HCT116 (cell line): Measurements from ENCODE around the gene ACTN3. TPM values are rescaled to one million over a fixed set of nuclear protein-coding genes. Genes with fewer than 3 reads are reported as not detected.

ENCODE experiments used
- ATAC-seq: fragments of 200-7000 bp; cut with Tn5 transposase; 2 replicates; pipeline ENCODE4 v1.9.1; 2020; ENCODE audit warnings: mild to moderate bottlenecking, moderate library complexity
- BruUV-seq: library from RNA; stranded (reverse); fragments of 400-500 nt; replicated peaks from 2 replicates; lab custom pipeline; 2021; lab: Mats Ljungman, UMichigan
- CTCF ChIA-PET: fragments of 300-600 bp; sonication (Branson Sonifier 250); formaldehyde crosslinking; loops from one replicate; lab custom pipeline; 2021; ENCODE audit warnings: antibody characterized with exemption; lab: Charles Lee
- POLR2A ChIA-PET: fragments of 300-600, 350-600 bp; sonication (Branson Sonifier 250); formaldehyde crosslinking; loops from one replicate; lab custom pipeline; 2021; ENCODE audit warnings: antibody characterized with exemption; lab: Charles Lee
- RAD21 ChIA-PET, 2 experiments: fragments of 300-600 bp; sonication (Branson Sonifier 250); formaldehyde crosslinking; loops; one replicate each; lab custom pipeline; 2023; ENCODE audit warnings: low total read pairs in 2 of 2; ENCODE audit not compliant: uncharacterized antibody in 2 of 2, unreplicated experiment in 2 of 2, low non-redundant PET in 1 of 2; lab: Charles Lee
- DNase-seq: peaks from one replicate; pipeline ENCODE4 v3.0.0-alpha.2; 2010; ENCODE audit warnings: low read depth, low spot score
- H2AFZ ChIP-seq: fragments of 200-600 bp; shearing (Covaris generic), sonication (generic); 2 replicates; pipeline ENCODE4 v1.6.1; 2017; ENCODE audit warnings: low read depth, mixed run types, mixed read lengths, antibody characterized with exemption, low read length; ENCODE audit not compliant: poor library complexity, severe bottlenecking
- H3K27ac ChIP-seq: 2 replicates; pipeline ENCODE4 v1.5.1; 2012; ENCODE audit warnings: low read depth, low read length
- H3K27me3 ChIP-seq: fragments of 200-600 bp; sonication (generic); 2 replicates; pipeline ENCODE4 v1.6.1; 2016; ENCODE audit warnings: mixed run types, low read length, mixed read lengths; ENCODE audit not compliant: insufficient read depth
- H3K36me3 ChIP-seq, 2 experiments: fragments of 200-500 bp in 1 of 2; fragments of 200-600 bp in 1 of 2; sonication (Bioruptor generic) in 1 of 2; sonication (generic) in 1 of 2; 2 replicates each; pipeline versions ENCODE4 v1.5.1 to v1.6.1; 2014 to 2016; ENCODE audit warnings: low read length in 2 of 2, inconsistent platforms in 1 of 2, mixed read lengths in 1 of 2, mixed run types in 1 of 2; ENCODE audit not compliant: insufficient read depth in 2 of 2, control insufficient read depth in 1 of 2
- H3K4me1 ChIP-seq, 2 experiments: fragments of 200-600 bp in 1 of 2; sonication (generic) in 1 of 2; 2 replicates each; pipeline versions ENCODE4 v1.5.1 to v1.6.1; 2012 to 2017; ENCODE audit warnings: low read length in 2 of 2, inconsistent platforms in 1 of 2, mild to moderate bottlenecking in 1 of 2, mixed read lengths in 1 of 2, mixed run types in 1 of 2, moderate library complexity in 1 of 2; ENCODE audit not compliant: insufficient read depth in 2 of 2, control insufficient read depth in 1 of 2
- H3K4me2 ChIP-seq: fragments of 200-600 bp; sonication (generic); 2 replicates; pipeline ENCODE4 v1.6.1; 2017; ENCODE audit warnings: mixed run types, low read length, mixed read lengths
- H3K4me3 ChIP-seq, 2 experiments: fragments of 200-600 bp in 1 of 2; sonication (generic) in 1 of 2; replicated peaks in 1 of 2; 2 replicates each; pipeline ENCODE4 v1.5.1; 2011 to 2016; ENCODE audit warnings: low read length in 2 of 2, control low read depth in 1 of 2, low read depth in 1 of 2, mild to moderate bottlenecking in 1 of 2, mixed read lengths in 1 of 2, mixed run types in 1 of 2
- H3K79me2 ChIP-seq: fragments of 200-600 bp; sonication (generic); 2 replicates; pipeline ENCODE4 v1.6.1; 2017; ENCODE audit warnings: mild to moderate bottlenecking, mixed run types, low read length, moderate library complexity, mixed read lengths; ENCODE audit not compliant: insufficient read depth
- H3K9ac ChIP-seq: fragments of 200-600 bp; sonication (generic); 2 replicates; pipeline ENCODE4 v1.6.1; 2016; ENCODE audit warnings: low read length, mixed read lengths
- H3K9me2 ChIP-seq: fragments of 200-600 bp; sonication (generic), shearing (Covaris generic); 2 replicates; pipeline ENCODE4 v1.6.1; 2017; ENCODE audit warnings: mixed run types, mild to moderate bottlenecking, moderate library complexity; ENCODE audit not compliant: insufficient read depth
- H3K9me3 ChIP-seq, 2 experiments: fragments of 200-500 bp in 1 of 2; fragments of 200-600 bp in 1 of 2; sonication (Bioruptor generic) in 1 of 2; sonication (generic) in 1 of 2; 2 replicates each; pipeline ENCODE4 v1.6.1; 2014 to 2017; ENCODE audit warnings: low read length in 2 of 2, mixed read lengths in 2 of 2, inconsistent platforms in 1 of 2, low read depth in 1 of 2, mild to moderate bottlenecking in 1 of 2, mixed run types in 1 of 2, moderate library complexity in 1 of 2; ENCODE audit not compliant: control insufficient read depth in 1 of 2, insufficient read depth in 1 of 2
- H4K20me1 ChIP-seq: fragments of 200-600 bp; sonication (generic), shearing (Covaris generic); 2 replicates; pipeline ENCODE4 v1.6.1; 2017; ENCODE audit warnings: mixed run types, mild to moderate bottlenecking, moderate library complexity; ENCODE audit not compliant: insufficient read depth
- ATF3 ChIP-seq: IDR thresholded peaks from 2 replicates; pipeline ENCODE4 v1.6.1; 2012
- CBX3 ChIP-seq: IDR thresholded peaks from 2 replicates; pipeline ENCODE4 v1.6.1; 2012; ENCODE audit warnings: low read depth
- CEBPB ChIP-seq: IDR thresholded peaks from 2 replicates; pipeline ENCODE4 v1.6.1; 2012; ENCODE audit warnings: low read depth
- EGR1 ChIP-seq: IDR thresholded peaks from 2 replicates; pipeline ENCODE4 v1.6.1; 2012; ENCODE audit warnings: low read depth
- EZH2 ChIP-seq: fragments of 200-600 bp; sonication (generic); IDR thresholded peaks from 2 replicates; pipeline ENCODE4 v1.6.1; 2017; ENCODE audit warnings: antibody characterized with exemption, mixed run types
- EZH2phosphoT487 ChIP-seq: fragments of 200-600 bp; IDR thresholded peaks from 2 replicates; pipeline ENCODE4 v1.6.1; 2018; ENCODE audit warnings: antibody characterized with exemption, borderline replicate concordance
- FOSL1 ChIP-seq: IDR thresholded peaks from 2 replicates; pipeline ENCODE4 v1.6.1; 2012; ENCODE audit warnings: low read depth
- JUND ChIP-seq: IDR thresholded peaks from 2 replicates; pipeline ENCODE4 v1.6.1; 2012
- POLR2A ChIP-seq: IDR thresholded peaks from 2 replicates; pipeline ENCODE4 v1.7.0; 2011; ENCODE audit warnings: borderline replicate concordance; ENCODE audit not compliant: insufficient read depth, insufficient read length; ENCODE audit errors: extremely low read depth
- POLR2AphosphoS5 ChIP-seq: IDR thresholded peaks from 2 replicates; pipeline ENCODE4 v1.6.1; 2011; ENCODE audit warnings: mild to moderate bottlenecking, low read depth, low read length, moderate library complexity
- SIN3A ChIP-seq: IDR thresholded peaks from 2 replicates; pipeline ENCODE4 v1.6.1; 2012; ENCODE audit warnings: low read depth
- YY1 ChIP-seq: IDR thresholded peaks from 2 replicates; pipeline ENCODE4 v1.6.1; 2011; ENCODE audit warnings: low read length, low read depth, moderate library complexity, mild to moderate bottlenecking; ENCODE audit not compliant: insufficient replicate concordance; ENCODE audit errors: extremely low read depth
- ZBTB33 ChIP-seq: IDR thresholded peaks from 2 replicates; pipeline ENCODE4 v1.6.1; 2011; ENCODE audit warnings: mild to moderate bottlenecking, low read length, moderate library complexity; ENCODE audit not compliant: insufficient replicate concordance; ENCODE audit errors: extremely low read depth
- ZFX ChIP-seq: fragments of 450-650 bp; IDR thresholded peaks from 2 replicates; pipeline ENCODE4 v1.6.1; 2017
- ZNF274 ChIP-seq: fragments of 200-500 bp; sonication (Bioruptor generic); IDR thresholded peaks from 2 replicates; pipeline ENCODE4 v1.6.1; 2014; ENCODE audit warnings: mild to moderate bottlenecking, low read depth, low read length, inconsistent platforms
- intact Hi-C: fragments of 100-400 bp; cut with micrococcal nuclease; formaldehyde crosslinking; loops from 2 replicates; pipeline ENCODE4 v1.10.0; 2022
- total RNA-seq: library from RNA; stranded (reverse); gene quantifications from one replicate; pipeline ENCODE4 v1.2.1, GENCODE V29; 2021; ENCODE audit not compliant: unreplicated experiment
- TF ChIP-seq, protein P1 (sequence below), 3 experiments: fragments of 200-600 bp in 1 of 3; sonication (generic) in 1 of 3; IDR thresholded peaks in 2 of 3; conservative IDR thresholded peaks in 1 of 3; 2 replicates each; pipeline ENCODE4 v1.5.1; 2012 to 2017; ENCODE audit warnings: low read depth in 2 of 3, low read length in 2 of 3, antibody characterized with exemption in 1 of 3, borderline replicate concordance in 1 of 3, control low read depth in 1 of 3, mild to moderate bottlenecking in 1 of 3, mixed read lengths in 1 of 3, mixed run types in 1 of 3, moderate library complexity in 1 of 3; ENCODE audit not compliant: insufficient read depth in 1 of 3
- TF ChIP-seq, protein P2 (sequence below): IDR thresholded peaks from 2 replicates; pipeline ENCODE4 v1.6.1; 2012

The ACTN3 gene
- total RNA-seq, 1 experiment from 2014 or later, result not detected

DNA sequence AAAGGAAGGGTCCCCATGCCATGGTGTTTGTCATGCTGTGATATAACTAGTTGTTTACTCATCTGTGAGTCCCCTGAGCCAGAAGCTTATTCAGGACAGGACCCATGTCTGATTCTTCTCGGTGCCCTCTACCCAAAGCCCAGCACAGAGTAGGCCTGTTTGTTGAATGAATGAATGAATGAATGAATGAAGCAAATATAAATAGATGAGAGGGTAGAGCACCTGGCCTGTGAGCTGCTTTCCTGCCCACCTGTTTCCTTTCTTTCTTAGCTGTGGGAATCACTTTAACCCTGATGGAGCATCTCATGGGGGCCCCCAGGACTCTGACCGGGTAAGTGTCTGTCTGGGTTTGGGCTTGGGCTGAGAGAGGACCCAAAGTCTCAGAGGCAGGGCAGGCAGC is 53.5 kb downstream of the ACTN3 start:
- H3K27ac ChIP-seq, result no peak overlapping the region
- peaks cover 2 to 4% of the 10 kb centered on the region in 2 experiments; a peak in 1 of 4 replicates for H3K36me3 ChIP-seq
- no peak for DNase-seq
- no peaks in the 10 kb centered on the region for H3K9me2 ChIP-seq
- H3K4me1 ChIP-seq, result no peaks in the 10 kb centered on the region
- ChIA-PET POLR2A (interaction anchor here (0.8 kb wide), 1 partner anchor 38 kb away, joined by 3 read pairs; the partner anchor contains the start of gene RBM4), CTCF (no interaction called here), RAD21 (interaction anchor here in 1 of 2 experiments (0.7 kb wide), 1 partner anchor 78 kb away, joined by 3 read pairs; no protein-coding TSS in a partner anchor)
- H3K4me3 ChIP-seq, result no peak overlapping the region
- ATAC-seq, result no peak
- H4K20me1 ChIP-seq, result no peaks in the 10 kb centered on the region
- no peaks in the 10 kb centered on the region; the same call in 1 of the 2 replicates for H3K79me2 ChIP-seq
- no peak overlapping the region for H3K9ac ChIP-seq
- no peak for TF ChIP-seq ZFX
- TF ChIP-seq EGR1, result no peak
- no peak for TF ChIP-seq CBX3
- no peak for TF ChIP-seq SIN3A
- no peak for TF ChIP-seq ZBTB33
- TF ChIP-seq EZH2phosphoT487, result no peak
- TF ChIP-seq POLR2A, result no peak
- TF ChIP-seq YY1, result no peak
- no peak for TF ChIP-seq ATF3
- TF ChIP-seq CEBPB, result no peak
- TF ChIP-seq ZNF274, result no peak
- TF ChIP-seq FOSL1, result no peak
- TF ChIP-seq, protein P1, sequence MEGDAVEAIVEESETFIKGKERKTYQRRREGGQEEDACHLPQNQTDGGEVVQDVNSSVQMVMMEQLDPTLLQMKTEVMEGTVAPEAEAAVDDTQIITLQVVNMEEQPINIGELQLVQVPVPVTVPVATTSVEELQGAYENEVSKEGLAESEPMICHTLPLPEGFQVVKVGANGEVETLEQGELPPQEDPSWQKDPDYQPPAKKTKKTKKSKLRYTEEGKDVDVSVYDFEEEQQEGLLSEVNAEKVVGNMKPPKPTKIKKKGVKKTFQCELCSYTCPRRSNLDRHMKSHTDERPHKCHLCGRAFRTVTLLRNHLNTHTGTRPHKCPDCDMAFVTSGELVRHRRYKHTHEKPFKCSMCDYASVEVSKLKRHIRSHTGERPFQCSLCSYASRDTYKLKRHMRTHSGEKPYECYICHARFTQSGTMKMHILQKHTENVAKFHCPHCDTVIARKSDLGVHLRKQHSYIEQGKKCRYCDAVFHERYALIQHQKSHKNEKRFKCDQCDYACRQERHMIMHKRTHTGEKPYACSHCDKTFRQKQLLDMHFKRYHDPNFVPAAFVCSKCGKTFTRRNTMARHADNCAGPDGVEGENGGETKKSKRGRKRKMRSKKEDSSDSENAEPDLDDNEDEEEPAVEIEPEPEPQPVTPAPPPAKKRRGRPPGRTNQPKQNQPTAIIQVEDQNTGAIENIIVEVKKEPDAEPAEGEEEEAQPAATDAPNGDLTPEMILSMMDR (IDR thresholded peaks at IDR 0.05 in 2 of 3, conservative IDR thresholded peaks at IDR 0.05 in 1 of 3; ENCODE audit: borderline replicate concordance in 1 of 3, insufficient read depth in 1 of 3, low read depth in 2 of 3, low read length in 2 of 3), result no peak
- TF ChIP-seq, protein P2, sequence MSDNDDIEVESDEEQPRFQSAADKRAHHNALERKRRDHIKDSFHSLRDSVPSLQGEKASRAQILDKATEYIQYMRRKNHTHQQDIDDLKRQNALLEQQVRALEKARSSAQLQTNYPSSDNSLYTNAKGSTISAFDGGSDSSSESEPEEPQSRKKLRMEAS, result no peak
- TF ChIP-seq JUND, result no peak
- TF ChIP-seq POLR2AphosphoS5, result no peak
- no peak for TF ChIP-seq EZH2
- intact Hi-C loops, result no loop called here
- no peak overlapping the region for H3K4me2 ChIP-seq
- H3K9me3 ChIP-seq, result no peaks in the 10 kb centered on the region
- no TSS peak for BruUV-seq
- H3K27me3 ChIP-seq, result no peaks in the 10 kb centered on the region
- no peak overlapping the region for H2AFZ ChIP-seq
